HG03097 (cell line): Measurements from ENCODE around the gene KLF6.

ENCODE experiments used
- ATAC-seq: cut with Tn5 transposase; IDR thresholded peaks from one replicate; pipeline ENCODE4 v1.9.1; 2021; ENCODE audit not compliant: unreplicated experiment, low FRiP score

The KLF6 gene

GRCh38 chr10:3790272-3790671 is 5.3 kb upstream of the KLF6 start:
- no peak for ATAC-seq

DNA sequence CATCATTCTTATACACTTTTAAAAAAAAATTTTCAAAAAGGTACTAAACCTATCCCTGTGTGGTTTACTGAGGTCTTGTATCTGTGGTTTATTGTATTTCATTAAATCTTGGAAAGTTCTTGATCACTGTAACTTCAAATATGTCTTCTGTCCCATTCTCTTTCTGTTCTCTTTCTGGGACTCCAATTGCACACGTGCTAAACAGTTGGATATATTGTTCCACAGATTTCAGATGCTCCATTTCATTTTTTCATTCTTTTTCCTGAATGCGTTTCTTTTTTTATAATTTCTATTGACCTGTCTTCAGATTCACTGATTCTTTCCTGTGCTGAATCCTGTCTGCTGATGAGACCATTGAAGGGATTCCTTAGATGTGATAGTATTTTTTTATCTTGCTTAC is 4.6 kb upstream of the KLF6 start:
- no peak for ATAC-seq

DNA sequence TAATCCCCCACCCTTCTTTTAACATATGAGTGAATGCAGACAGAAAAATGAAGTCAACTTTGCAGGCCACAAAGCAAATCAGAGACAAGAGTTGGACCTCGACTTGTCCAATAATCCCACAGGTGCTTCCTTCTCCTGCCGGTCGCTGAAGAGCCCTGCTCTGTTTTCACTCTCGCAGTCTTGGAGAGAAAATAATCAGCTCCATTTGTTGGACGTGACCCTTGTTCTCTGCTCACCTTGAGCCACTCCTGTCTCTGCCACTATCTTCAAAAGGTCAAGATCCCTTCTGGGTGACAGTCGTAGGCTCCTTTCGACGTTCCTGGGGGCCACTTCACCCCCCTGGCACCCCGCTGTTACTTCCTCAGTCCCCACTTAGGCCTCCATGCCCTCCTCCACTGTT is 2.8 kb upstream of the KLF6 start:
- ATAC-seq: no peak

DNA sequence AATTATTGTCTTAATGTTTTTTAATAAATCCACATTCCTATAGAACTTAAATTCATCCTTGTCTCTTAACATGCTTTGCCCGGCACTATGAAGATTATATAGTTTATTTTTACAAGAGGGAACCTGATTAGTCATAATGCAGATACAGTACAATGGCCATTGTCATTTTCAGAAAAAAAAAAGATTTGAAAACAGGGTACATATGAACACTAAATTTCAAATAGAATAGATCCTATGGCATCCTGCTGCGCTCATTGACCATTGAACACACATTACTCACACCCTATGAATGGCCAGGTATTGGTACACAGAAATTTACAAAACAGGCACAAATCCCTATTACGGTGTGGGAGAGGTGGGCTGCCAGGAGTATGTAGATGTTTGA is 2.0 kb upstream of the KLF6 start:
- no peak for ATAC-seq

GRCh38 chr10:3786295-3787015 is 1.4 kb upstream of the KLF6 start:
- ATAC-seq: no peak

DNA sequence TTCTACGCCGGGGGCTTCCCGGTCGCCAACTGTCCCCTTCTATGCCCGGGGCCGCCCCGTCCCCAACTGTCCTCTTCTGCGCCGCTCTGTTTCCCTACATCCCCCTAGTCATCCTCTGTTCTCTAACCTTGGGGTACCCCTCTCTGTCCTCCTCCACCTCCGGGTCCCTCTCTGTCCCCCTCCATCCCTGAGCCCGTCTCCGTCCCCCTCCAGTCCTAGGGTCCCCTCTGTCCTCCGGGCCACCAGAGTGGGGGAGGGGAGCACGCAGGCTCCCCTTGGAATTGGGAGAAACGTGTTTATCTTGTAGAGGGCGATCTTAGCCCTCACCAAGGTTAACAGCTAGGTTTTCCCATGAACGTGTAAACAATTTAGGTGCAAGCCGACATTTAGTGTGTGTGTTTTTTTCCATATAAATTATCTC is 852 bp upstream of the KLF6 start:
- ATAC-seq: no peak

- ATAC-seq: peak; percentile 72
These were observed 342 bp upstream of the KLF6 start for GRCh38 chr10:3785251-3785850.

DNA sequence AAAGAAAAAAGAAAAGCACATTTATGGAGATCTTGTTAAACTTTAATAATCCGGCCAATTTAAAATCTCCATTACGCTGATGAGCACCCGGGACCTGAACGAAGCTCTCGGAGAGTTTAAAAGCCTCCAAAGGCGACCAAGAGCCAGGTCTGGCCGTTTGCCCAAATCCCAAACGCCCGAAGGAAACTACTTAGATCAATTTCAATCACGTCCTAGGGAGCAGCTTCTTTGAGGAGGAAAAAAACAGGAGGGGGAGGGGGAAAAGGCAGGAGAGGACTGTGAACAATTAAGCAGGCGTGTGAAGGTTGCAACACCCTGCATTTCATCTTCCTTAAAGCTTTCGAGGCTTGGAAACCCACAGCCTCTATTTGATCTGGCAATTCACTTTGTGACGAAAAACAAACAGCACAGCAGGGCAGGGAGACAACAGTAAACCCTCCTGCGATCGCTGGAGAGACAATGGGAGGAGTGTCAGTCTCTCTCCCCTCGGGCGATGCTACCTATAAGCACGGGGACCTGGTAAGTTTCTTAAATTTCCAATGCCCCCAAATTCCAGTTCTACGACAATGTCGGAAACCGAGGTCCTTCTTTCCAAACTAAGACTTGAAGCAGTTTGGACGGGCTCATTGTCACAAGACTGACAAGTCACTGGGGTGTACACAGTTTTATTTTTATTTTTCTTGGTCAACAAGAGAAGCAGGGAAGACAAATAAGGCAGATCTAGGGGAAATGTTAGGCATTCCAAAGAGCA is 1.2 kb downstream of the KLF6 start:
- ATAC-seq: no peak

DNA sequence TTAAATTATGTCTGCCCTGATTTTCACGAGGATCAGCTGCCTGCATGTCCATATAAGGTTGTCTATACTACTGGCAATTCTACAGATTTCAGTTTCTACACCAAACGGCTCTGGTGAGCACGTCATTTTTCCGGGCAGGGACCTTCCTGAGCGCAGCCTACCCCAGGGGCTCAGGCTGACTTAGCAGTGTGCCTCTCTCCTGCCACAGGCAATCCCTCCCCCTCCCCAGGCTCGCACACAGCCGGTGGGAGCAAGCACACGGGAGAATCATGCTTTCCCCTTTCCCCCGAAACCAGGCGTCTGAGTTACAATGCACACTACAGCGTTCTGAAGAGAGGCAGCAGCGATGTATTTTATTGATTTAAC is 1.7 kb downstream of the KLF6 start:
- no peak for ATAC-seq

DNA sequence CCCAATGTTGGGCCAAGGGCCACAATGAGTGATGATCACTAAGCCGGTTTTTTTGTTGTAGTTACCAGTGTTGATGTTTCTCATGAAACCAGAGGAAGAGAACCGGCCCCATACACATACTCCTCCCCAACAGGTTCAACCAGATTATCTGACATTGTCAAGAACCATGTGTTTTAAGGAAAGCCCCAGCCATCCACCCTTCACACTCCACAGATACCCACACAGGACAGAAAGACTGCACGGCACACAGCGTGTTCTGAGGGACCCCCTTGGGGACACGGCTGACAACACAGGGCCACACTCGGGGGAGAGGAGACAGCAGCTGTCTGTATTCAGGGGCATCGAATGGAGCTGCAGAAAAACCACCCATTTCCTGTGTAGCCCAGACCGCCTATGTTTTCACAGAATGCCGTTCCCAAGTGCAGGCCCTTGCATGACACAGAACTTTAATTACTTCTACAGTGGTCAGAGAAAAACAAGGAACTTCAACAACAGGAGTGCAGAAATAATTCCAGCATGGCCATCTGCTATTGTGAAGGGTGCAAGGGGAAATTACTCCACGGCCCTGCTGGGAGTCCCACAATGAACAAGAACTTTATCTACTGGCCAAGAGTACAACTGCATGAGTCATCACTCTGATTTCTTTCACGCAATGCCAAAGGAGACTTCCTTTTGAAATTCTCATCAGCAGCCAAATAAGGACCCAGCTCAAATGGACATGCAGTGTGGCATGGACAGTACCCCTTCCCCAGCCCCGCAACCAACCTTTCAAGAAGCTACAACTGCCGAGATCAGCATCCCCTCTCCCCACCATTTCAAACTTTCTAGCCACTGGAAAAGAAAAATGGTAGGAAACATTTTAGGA is 2.3 kb downstream of the KLF6 start:
- no peak for ATAC-seq

- no peak for ATAC-seq
These were observed 2.9 kb downstream of the KLF6 start for GRCh38 chr10:3782146-3782450.

GRCh38 chr10:3781468-3782145 is 3.4 kb downstream of the KLF6 start:
- ATAC-seq: no peak

- ATAC-seq: no peak
These were observed 4.1 kb downstream of the KLF6 start for GRCh38 chr10:3780771-3781467.

- ATAC-seq: no peak
These were observed 4.8 kb downstream of the KLF6 start for GRCh38 chr10:3780021-3780770.

DNA sequence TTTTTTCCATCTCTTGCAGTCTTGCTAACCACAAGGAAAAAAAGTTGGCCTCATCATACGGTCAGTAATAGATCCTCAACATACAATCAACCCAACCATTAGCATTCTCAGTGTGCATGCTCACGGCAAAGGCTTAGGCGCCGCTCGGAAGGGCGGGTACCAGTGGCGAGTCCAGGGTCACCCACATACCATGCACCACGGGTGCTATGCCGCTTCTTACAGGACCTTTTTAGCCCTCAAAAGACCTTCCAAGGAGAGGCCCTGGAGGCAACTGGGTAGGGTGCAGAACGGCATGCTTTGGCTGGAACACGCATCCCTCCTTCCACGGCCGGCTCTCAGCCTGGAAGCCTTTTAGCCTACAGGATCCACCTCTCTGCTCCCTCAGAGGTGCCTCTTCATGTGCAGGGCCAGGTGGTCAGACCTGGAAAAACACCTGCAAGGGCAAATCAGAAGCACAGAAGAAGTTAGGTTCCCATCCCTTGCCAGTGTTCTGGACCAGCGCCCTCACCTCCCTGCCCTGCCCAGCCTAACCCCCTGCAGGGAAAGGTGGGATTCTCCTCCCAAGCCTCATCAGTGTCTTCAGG is 5.8 kb downstream of the KLF6 start:
- no peak for ATAC-seq

GRCh38 chr10:3778692-3779157 is 6.3 kb downstream of the KLF6 start:
- no peak for ATAC-seq

DNA sequence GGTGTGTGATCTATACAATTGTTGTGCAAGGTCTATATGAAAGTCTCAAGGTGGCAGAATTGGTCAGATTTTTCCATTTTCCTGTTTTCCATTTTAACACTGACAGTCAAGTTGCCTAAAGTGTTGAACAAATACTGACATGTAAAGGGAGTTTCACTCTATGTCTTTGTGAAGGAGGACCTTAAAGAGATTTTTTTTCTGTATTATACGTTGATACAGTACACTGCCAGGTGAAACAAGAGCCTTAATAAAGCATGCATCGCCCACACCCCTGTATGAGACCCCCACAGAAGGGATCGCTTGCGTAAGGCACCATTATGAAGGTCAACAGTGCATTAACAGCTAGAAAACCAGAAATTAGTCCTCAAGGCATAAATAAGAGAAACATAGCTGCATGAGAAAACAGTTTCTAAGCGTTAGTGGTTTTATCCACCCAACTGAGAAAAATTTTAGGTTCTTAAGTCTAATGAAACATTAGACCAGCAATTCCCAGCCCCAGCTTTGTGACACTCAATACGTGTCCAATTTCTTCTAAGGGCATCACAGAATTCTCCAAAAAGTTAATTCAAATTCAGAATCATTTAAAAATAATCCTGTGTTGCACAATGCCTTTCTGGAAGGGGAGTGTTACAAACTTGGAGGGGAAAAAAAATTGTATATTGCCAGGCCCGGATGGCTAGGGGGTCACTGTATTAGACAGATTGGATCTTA is 6.9 kb downstream of the KLF6 start:
- no peak for ATAC-seq
